ENCODE measurements around the gene SLC7A8.

SLC7A8 gene

GRCh38 chr14:23172574-23172973, 10.9 kb downstream of the SLC7A8 start:
- no peak for DNase-seq (ENCODE audit: low read depth, low spot score)
- H3K4me1 ChIP-seq (ENCODE audit: insufficient read depth, insufficient read length), result peaks cover 6% of the 10 kb centered on the region
- H3K4me3 ChIP-seq (ENCODE audit: insufficient read length, low read depth), result no peak overlapping the region

GRCh38 chr14:23172096-23172495, 11.4 kb downstream of the SLC7A8 start:
- no peaks in the 10 kb centered on the region for H3K36me3 ChIP-seq (ENCODE audit: insufficient read depth, insufficient read length, low read length)

More at GRCh38 chr14:23172574-23172973, 10.9 kb downstream of the SLC7A8 start:
- Histone ChIP-seq H3K9me3 (ENCODE audit: insufficient read depth, low read length) (no peaks in the 10 kb centered on the region), H3K27me3 (ENCODE audit: insufficient read depth, insufficient read length) (no peaks in the 10 kb centered on the region), H3K9ac (ENCODE audit: insufficient read length, low read depth) (no peak overlapping the region), H3K36me3 (ENCODE audit: insufficient read depth, insufficient read length, low read length) (no peaks in the 10 kb centered on the region)
- no peak for TF ChIP-seq SUZ12 (IDR thresholded peaks at IDR 0.05; ENCODE audit: extremely low read depth, insufficient read depth, insufficient read length)
- TF ChIP-seq ZNF274 (IDR thresholded peaks at IDR 0.05; ENCODE audit: low read depth, low read length), result no peak

GRCh38 chr14:23171222-23171975, 12.1 kb downstream of the SLC7A8 start:
- no peak for DNase-seq (ENCODE audit: low read depth, low spot score)
- TF ChIP-seq YY1 (IDR thresholded peaks at IDR 0.05; ENCODE audit: insufficient read depth, insufficient read length) (no peak), SUZ12 (IDR thresholded peaks at IDR 0.05; ENCODE audit: extremely low read depth, insufficient read depth, insufficient read length) (no peak), ZNF274 (IDR thresholded peaks at IDR 0.05; ENCODE audit: low read depth, low read length) (no peak)
- H3K27me3 ChIP-seq (ENCODE audit: insufficient read depth, insufficient read length), result no peaks in the 10 kb centered on the region
- peaks cover 6% of the 10 kb centered on the region for H3K4me1 ChIP-seq (ENCODE audit: insufficient read depth, insufficient read length)
- no peaks in the 10 kb centered on the region for H3K9me3 ChIP-seq (ENCODE audit: insufficient read depth, low read length)
- H3K36me3 ChIP-seq (ENCODE audit: insufficient read depth, insufficient read length, low read length), result no peaks in the 10 kb centered on the region
- no peak overlapping the region for H3K9ac ChIP-seq (ENCODE audit: insufficient read length, low read depth)
- H3K4me3 ChIP-seq (ENCODE audit: insufficient read length, low read depth), result no peak overlapping the region

More at GRCh38 chr14:23172096-23172495, 11.4 kb downstream of the SLC7A8 start:
- no peaks in the 10 kb centered on the region for H3K27me3 ChIP-seq (ENCODE audit: insufficient read depth, insufficient read length)
- no peak overlapping the region for H3K4me3 ChIP-seq (ENCODE audit: insufficient read length, low read depth)
- peaks cover 6% of the 10 kb centered on the region for H3K4me1 ChIP-seq (ENCODE audit: insufficient read depth, insufficient read length)
- DNase-seq (ENCODE audit: low read depth, low spot score), result no peak
- no peaks in the 10 kb centered on the region for H3K9me3 ChIP-seq (ENCODE audit: insufficient read depth, low read length)
- no peak overlapping the region for H3K9ac ChIP-seq (ENCODE audit: insufficient read length, low read depth)
- TF ChIP-seq YY1 (IDR thresholded peaks at IDR 0.05; ENCODE audit: insufficient read depth, insufficient read length) (no peak), ZNF274 (IDR thresholded peaks at IDR 0.05; ENCODE audit: low read depth, low read length) (no peak), SUZ12 (IDR thresholded peaks at IDR 0.05; ENCODE audit: extremely low read depth, insufficient read depth, insufficient read length) (no peak)

GRCh38 chr14:23169622-23170021, 13.8 kb downstream of the SLC7A8 start:
- Histone ChIP-seq H3K9me3 (ENCODE audit: insufficient read depth, low read length) (no peaks in the 10 kb centered on the region), H3K4me1 (ENCODE audit: insufficient read depth, insufficient read length) (peaks cover 6% of the 10 kb centered on the region), H3K9ac (ENCODE audit: insufficient read length, low read depth) (no peak overlapping the region), H3K27me3 (ENCODE audit: insufficient read depth, insufficient read length) (no peaks in the 10 kb centered on the region), H3K4me3 (ENCODE audit: insufficient read length, low read depth) (no peak overlapping the region), H3K36me3 (ENCODE audit: insufficient read depth, insufficient read length, low read length) (no peaks in the 10 kb centered on the region)
- TF ChIP-seq YY1 (IDR thresholded peaks at IDR 0.05; ENCODE audit: insufficient read depth, insufficient read length), result no peak
- TF ChIP-seq ZNF274 (IDR thresholded peaks at IDR 0.05; ENCODE audit: low read depth, low read length), result no peak
- no peak for TF ChIP-seq SUZ12 (IDR thresholded peaks at IDR 0.05; ENCODE audit: extremely low read depth, insufficient read depth, insufficient read length)
- no peak for DNase-seq (ENCODE audit: low read depth, low spot score)

GRCh38 chr14:23168246-23168645, 15.2 kb downstream of the SLC7A8 start:
- Histone ChIP-seq H3K9me3 (ENCODE audit: insufficient read depth, low read length) (no peaks in the 10 kb centered on the region), H3K36me3 (ENCODE audit: insufficient read depth, insufficient read length, low read length) (no peaks in the 10 kb centered on the region), H3K4me1 (ENCODE audit: insufficient read depth, insufficient read length) (peaks cover 8% of the 10 kb centered on the region), H3K4me3 (ENCODE audit: insufficient read length, low read depth) (no peak overlapping the region), H3K27me3 (ENCODE audit: insufficient read depth, insufficient read length) (no peaks in the 10 kb centered on the region), H3K9ac (ENCODE audit: insufficient read length, low read depth) (no peak overlapping the region)
- TF ChIP-seq SUZ12 (IDR thresholded peaks at IDR 0.05; ENCODE audit: extremely low read depth, insufficient read depth, insufficient read length), result no peak
- TF ChIP-seq ZNF274 (IDR thresholded peaks at IDR 0.05; ENCODE audit: low read depth, low read length), result no peak
- TF ChIP-seq YY1 (IDR thresholded peaks at IDR 0.05; ENCODE audit: insufficient read depth, insufficient read length), result no peak
- no peak for DNase-seq (ENCODE audit: low read depth, low spot score)

GRCh38 chr14:23167116-23167847, 16.2 kb downstream of the SLC7A8 start:
- Histone ChIP-seq H3K36me3 (ENCODE audit: insufficient read depth, insufficient read length, low read length) (no peaks in the 10 kb centered on the region), H3K4me3 (ENCODE audit: insufficient read length, low read depth) (no peak overlapping the region), H3K9me3 (ENCODE audit: insufficient read depth, low read length) (no peaks in the 10 kb centered on the region), H3K27me3 (ENCODE audit: insufficient read depth, insufficient read length) (no peaks in the 10 kb centered on the region), H3K4me1 (ENCODE audit: insufficient read depth, insufficient read length) (peaks cover 8% of the 10 kb centered on the region), H3K9ac (ENCODE audit: insufficient read length, low read depth) (no peak overlapping the region)
- no peak for DNase-seq (ENCODE audit: low read depth, low spot score)
- TF ChIP-seq SUZ12 (IDR thresholded peaks at IDR 0.05; ENCODE audit: extremely low read depth, insufficient read depth, insufficient read length) (no peak), ZNF274 (IDR thresholded peaks at IDR 0.05; ENCODE audit: low read depth, low read length) (no peak), YY1 (IDR thresholded peaks at IDR 0.05; ENCODE audit: insufficient read depth, insufficient read length) (no peak)

GRCh38 chr14:23164949-23165348, 18.5 kb downstream of the SLC7A8 start:
- TF ChIP-seq ZNF274 (IDR thresholded peaks at IDR 0.05; ENCODE audit: low read depth, low read length) (no peak), YY1 (IDR thresholded peaks at IDR 0.05; ENCODE audit: insufficient read depth, insufficient read length) (no peak), SUZ12 (IDR thresholded peaks at IDR 0.05; ENCODE audit: extremely low read depth, insufficient read depth, insufficient read length) (no peak)
- no peak for DNase-seq (ENCODE audit: low read depth, low spot score)
- H3K9ac ChIP-seq (ENCODE audit: insufficient read length, low read depth), result no peak overlapping the region
- H3K9me3 ChIP-seq (ENCODE audit: insufficient read depth, low read length), result no peaks in the 10 kb centered on the region
- peaks cover 5% of the 10 kb centered on the region for H3K4me1 ChIP-seq (ENCODE audit: insufficient read depth, insufficient read length)
- no peak overlapping the region for H3K4me3 ChIP-seq (ENCODE audit: insufficient read length, low read depth)
- H3K27me3 ChIP-seq (ENCODE audit: insufficient read depth, insufficient read length), result no peaks in the 10 kb centered on the region
- no peaks in the 10 kb centered on the region for H3K36me3 ChIP-seq (ENCODE audit: insufficient read depth, insufficient read length, low read length)

Data from NT2/D1 (cell line).